NCI-H2196 (cell line): ENCODE measurements around the gene HSPA6.
"Not testable (repeated sequence)": the region's sequence is repeated elsewhere in the genome, so short reads cannot be mapped to it uniquely, and the experiment has no call there.

Source experiments
- DNase-seq: peaks from one replicate; lab custom pipeline; 2025; ENCODE audit not compliant: unreplicated experiment; lab: John Stamatoyannopoulos, UW

HSPA6 gene

DNA sequence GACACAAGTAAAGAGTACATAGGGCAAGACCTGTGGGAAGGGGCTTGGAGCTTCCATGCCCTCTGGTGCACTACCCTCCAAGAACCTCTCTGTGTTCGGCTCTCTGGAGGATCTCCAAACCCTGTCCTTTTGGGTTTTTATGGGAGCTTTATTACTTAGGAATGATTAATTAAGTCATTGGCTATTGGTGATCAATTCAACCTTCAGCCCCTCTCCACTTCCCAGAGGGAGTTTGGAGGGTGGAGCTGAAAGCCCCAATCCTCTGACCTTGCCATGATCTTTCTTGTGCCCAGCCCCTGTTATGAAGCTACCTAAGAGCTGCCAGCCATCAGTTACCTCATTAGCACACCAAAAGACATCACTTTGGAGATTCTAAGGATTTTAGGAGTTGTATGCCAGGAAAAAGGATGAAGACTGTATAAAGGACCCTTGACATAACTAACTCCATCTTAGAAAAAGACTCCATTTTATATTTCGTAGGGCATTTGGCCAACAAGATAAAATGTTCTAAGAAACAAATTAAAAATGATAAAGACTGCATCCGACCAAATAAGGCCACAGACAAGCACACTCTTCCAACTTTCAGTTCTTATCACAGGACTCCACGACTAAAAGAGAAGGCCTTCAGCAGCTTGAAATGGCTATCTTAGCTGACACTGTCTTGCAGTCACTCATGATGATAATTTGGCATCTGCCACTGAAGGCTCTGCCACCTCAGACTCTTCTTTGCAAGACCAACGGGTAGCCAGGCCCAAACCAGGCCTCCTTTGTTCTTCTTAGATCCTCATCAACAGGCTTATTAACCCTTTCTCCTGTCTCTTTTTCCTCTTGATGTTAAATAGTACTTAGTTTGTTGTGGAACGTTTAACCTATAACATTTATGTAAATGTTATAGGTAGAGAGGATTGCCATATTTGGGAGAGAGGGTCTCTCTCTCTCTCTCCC, 33.4 kb downstream of the HSPA6 start:
- DNase-seq = not testable (repeated sequence)

DNA sequence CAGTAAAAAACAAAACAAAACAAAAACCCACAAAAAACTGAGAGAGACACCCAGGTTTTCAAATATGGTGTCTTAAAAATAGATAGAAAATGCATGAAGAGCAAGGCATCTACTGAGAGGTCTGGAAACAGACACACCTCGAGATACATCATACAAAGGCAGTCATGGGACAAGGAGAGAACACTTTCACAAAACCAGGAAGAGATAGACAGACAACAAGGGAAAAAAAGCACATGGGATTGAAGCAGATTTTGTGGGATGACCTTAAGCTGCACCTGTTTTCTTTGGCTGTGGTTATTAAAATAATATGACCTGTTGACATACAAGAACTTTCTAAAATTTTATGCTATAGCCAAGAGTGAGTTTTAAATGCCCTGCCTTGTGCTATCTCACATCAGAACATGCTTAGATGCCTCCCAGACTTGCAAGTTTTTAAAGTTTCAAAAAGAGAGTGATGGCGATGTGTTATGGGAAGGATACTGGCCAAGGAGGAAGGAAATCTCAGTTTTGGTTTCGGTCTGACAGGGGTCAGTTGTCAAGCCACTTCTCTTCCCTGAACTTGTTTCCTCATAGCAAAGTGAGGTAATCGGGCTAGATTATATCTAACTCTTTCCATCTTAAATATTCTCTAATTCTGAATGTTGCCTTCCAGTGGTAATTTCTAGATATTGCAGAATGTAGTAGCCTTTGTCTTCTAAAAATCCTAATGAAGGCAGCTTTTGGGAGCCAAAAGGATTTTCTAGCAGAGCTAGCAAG, 36.8 kb downstream of the HSPA6 start:
- not testable (repeated sequence) for DNase-seq

DNA sequence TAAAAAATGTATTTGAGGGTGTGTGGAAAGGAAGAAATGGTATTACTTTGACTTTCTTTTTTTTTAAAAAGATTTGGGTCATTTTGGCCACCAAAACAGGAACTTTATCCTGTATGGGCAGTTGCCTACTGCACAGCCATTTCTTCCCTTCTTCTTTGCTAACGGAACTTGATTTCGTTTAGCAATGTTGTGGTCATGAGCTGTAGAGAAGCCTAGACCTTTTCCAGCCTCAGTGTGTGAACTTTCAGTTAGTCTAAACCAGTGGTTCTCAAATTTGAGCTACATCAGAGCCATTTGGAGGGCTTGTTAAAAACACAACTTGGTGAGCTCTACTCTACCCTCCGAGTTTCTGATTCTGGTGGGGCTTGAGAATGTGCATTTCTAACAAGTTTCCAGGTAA, 38.1 kb downstream of the HSPA6 start:
- not testable (repeated sequence) for DNase-seq

DNA sequence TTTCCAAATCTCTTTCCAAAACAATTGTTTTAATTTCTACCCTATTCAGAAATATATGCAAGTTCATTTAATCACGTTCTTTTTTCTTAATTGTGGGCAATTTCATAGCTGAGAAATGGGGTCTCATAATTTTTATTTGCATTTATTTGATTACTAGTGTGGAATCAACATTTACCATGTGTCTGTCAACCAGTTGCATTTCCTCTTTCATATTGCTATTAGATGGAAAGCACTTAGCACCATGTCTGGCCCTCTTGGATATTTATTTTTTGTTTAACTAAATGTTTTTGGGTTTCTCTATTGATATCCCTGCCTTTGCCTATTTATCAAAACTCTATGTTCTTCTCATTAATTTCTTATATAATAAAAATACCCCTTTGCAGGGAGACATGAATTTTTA, 39.2 kb downstream of the HSPA6 start:
- DNase-seq = not testable (repeated sequence)

DNA sequence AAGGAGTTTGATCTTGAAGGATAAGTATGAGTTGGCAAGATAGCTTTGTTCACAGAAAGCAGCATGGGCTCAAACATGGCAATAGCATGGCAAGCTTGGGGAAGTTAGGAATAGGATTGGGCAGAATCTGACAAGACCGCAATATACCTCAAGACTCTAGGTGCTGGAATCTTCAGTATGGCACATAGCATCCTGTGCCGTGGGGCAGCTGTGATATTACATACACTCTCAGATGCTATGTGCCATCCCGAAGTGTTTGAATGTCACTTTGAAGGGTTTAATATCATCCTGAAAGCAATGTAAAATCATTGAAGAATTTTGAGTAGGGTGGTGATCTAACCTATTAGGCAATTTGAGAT, 42.2 kb downstream of the HSPA6 start:
- not testable (repeated sequence) for DNase-seq

DNA sequence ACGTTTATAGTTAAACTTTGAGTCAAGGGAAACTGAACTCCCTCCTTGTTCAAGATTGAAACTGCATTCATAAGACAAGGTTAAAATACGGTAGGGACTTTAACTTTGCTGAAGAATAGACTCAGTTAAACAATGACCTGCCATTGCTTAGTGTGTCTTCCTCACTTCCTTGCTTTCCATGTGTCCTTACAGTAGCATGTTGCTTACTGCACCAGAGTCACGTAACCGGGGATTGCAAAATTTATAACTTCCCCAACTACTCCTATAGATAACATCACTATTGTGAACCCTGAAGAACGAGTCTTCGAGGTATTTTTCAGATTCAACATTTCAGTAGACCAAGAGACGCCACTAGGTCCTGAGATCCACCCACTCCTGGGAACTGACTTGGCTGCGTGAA, 47.4 kb downstream of the HSPA6 start:
- DNase-seq = not testable (repeated sequence)
